ENCODE data around the gene NAB1. TPM values are rescaled to one million over a fixed set of nuclear protein-coding genes. Genes with fewer than 3 reads are reported as not detected.

NAB1 gene
- total and polyA plus RNA-seq, 9 donors, result 44.0 to 76.7 (median 58.1) TPM

DNA sequence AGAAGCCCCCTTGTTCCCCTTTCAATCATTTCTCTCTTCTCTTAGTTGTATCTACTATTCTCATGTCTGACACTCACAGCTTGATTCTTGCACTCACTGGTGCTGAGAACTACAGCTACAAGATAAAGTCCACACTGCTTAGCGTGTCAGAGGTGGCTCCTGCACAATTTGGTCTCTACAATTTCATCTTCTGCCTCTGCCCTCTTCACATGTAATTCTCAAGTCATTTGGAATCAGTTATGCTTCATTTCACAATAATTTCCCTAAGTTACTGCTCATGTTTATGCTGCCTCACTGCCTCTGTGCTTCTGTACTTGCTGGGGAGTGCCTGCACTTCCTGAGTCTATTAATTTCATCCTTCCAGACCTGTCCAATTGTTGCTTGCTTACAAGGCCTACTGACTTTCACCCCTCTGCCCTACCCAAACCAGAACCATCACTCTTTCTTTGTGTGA lies 11.6 kb upstream of the NAB1 start:
- Histone ChIP-seq H3K36me3 (ENCODE audit: control insufficient read depth, insufficient read depth, low read length) (no peaks in the 10 kb centered on the region), H3K4me3 (ENCODE audit: low read length) (no peak overlapping the region), H3K9me3 (replicated peaks; ENCODE audit: control insufficient read depth, low read depth, low read length) (no peaks in the 10 kb centered on the region), H3K27ac (ENCODE audit: low read length) (peak overlapping the region; percentile 6), H3K27me3 (ENCODE audit: control insufficient read depth, insufficient read depth, low read length) (no peaks in the 10 kb centered on the region), H3K4me1 (ENCODE audit: control insufficient read depth, insufficient read depth, low read length) (peaks cover 9% of the 10 kb centered on the region)
- WGBS (ENCODE audit: insufficient coverage), result 75% methylated on average over 1 of the region's 1 CpG
- no peak for DNase-seq

- Histone ChIP-seq H3K9me3 (replicated peaks; ENCODE audit: control insufficient read depth, low read depth, low read length) (no peaks in the 10 kb centered on the region), H3K27me3 (ENCODE audit: control insufficient read depth, insufficient read depth, low read length) (no peaks in the 10 kb centered on the region), H3K36me3 (ENCODE audit: control insufficient read depth, insufficient read depth, low read length) (no peaks in the 10 kb centered on the region), H3K4me1 (ENCODE audit: control insufficient read depth, insufficient read depth, low read length) (peaks cover 9% of the 10 kb centered on the region), H3K4me3 (ENCODE audit: low read length) (no peak overlapping the region), H3K27ac (ENCODE audit: low read length) (no peak overlapping the region)
- WGBS (ENCODE audit: insufficient coverage), result 20% methylated on average over 2 of the region's 8 CpGs
- DNase-seq, result no peak
Observed at GRCh38 chr2:190637903-190638618, 10.8 kb upstream of the NAB1 start.

- no peak for DNase-seq
- Histone ChIP-seq H3K4me1 (ENCODE audit: control insufficient read depth, insufficient read depth, low read length) (peaks cover 9% of the 10 kb centered on the region), H3K36me3 (ENCODE audit: control insufficient read depth, insufficient read depth, low read length) (no peaks in the 10 kb centered on the region), H3K27ac (ENCODE audit: low read length) (no peak overlapping the region), H3K27me3 (ENCODE audit: control insufficient read depth, insufficient read depth, low read length) (no peaks in the 10 kb centered on the region), H3K4me3 (ENCODE audit: low read length) (no peak overlapping the region), H3K9me3 (replicated peaks; ENCODE audit: control insufficient read depth, low read depth, low read length) (no peaks in the 10 kb centered on the region)
- no CpG with 5 or more reads among the region's 1 CpG for WGBS (ENCODE audit: insufficient coverage)
Observed at GRCh38 chr2:190640117-190640516, 8.8 kb upstream of the NAB1 start.

DNA sequence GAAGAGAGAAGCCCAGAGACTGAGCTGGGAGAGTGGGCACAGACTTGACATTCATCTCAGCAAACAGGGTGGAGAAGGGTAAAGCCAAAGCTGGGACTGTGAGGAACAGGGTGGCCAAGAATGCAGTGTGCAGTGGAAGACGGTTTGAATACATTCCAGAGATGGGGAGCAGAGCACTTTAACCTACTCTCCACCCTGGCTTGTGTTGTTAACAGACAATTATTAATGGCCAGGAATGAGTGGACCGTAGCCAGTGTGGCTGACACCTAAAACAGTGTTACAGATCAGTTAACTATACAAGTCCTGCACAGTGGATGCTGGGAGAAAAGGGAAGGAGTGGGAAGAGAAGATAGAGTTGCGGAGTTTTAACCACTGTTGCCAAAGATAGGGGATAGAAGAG lies 7.4 kb upstream of the NAB1 start:
- Histone ChIP-seq H3K27ac (ENCODE audit: low read length) (no peak overlapping the region), H3K4me1 (ENCODE audit: control insufficient read depth, insufficient read depth, low read length) (peaks cover 9% of the 10 kb centered on the region), H3K36me3 (ENCODE audit: control insufficient read depth, insufficient read depth, low read length) (no peaks in the 10 kb centered on the region), H3K4me3 (ENCODE audit: low read length) (no peak overlapping the region), H3K9me3 (replicated peaks; ENCODE audit: control insufficient read depth, low read depth, low read length) (no peaks in the 10 kb centered on the region), H3K27me3 (ENCODE audit: control insufficient read depth, insufficient read depth, low read length) (no peaks in the 10 kb centered on the region)
- no CpG with 5 or more reads among the region's 3 CpGs for WGBS (ENCODE audit: insufficient coverage)
- no peak for DNase-seq

DNA sequence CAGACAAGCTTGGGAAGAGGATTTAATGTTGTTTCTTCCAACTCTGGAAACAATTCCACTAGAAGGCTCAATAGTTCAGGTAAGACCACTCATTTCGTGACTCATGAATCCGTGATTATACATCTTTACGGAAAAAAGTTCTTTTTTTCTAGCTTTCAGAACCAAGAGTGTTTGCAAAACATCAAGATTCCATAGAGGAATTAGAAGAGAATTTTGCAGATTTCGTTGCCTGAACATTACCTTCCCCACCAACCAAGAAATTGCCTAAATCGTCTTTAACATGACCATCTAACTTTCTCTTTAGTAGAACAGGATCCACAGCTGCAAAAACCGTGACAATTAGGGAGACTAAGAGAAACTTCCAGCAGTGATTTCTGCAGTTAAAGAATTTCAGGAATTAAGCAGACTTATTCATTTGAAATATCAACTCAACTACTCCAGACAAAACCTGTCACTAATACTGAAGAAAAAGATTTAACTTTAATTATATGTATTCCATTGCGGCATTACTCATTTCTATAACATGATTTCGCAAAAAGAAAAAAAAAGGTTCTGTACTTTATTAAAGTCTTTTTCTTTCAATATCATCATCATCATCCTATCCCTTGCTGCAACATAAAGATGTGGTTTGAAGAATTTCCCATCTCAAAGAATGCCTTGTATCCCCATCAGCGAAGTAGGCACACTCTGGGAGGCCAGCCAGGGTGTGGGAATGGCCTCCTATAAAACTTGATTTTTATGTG lies 1.9 kb upstream of the NAB1 start:
- no peaks in the 10 kb centered on the region for H3K36me3 ChIP-seq (ENCODE audit: control insufficient read depth, insufficient read depth, low read length)
- H3K9me3 ChIP-seq (replicated peaks; ENCODE audit: control insufficient read depth, low read depth, low read length), result no peaks in the 10 kb centered on the region
- no peaks in the 10 kb centered on the region for H3K27me3 ChIP-seq (ENCODE audit: control insufficient read depth, insufficient read depth, low read length)
- peak; percentile 57 for DNase-seq
- H3K27ac ChIP-seq (ENCODE audit: low read length), result peak overlapping the region; percentile 92
- H3K4me1 ChIP-seq (ENCODE audit: control insufficient read depth, insufficient read depth, low read length), result peaks cover 7% of the 10 kb centered on the region
- whole genome bisulfite sequencing (ENCODE audit: insufficient coverage), result no CpG with 5 or more reads among the region's 9 CpGs
- no peak overlapping the region for H3K4me3 ChIP-seq (ENCODE audit: low read length)

DNA sequence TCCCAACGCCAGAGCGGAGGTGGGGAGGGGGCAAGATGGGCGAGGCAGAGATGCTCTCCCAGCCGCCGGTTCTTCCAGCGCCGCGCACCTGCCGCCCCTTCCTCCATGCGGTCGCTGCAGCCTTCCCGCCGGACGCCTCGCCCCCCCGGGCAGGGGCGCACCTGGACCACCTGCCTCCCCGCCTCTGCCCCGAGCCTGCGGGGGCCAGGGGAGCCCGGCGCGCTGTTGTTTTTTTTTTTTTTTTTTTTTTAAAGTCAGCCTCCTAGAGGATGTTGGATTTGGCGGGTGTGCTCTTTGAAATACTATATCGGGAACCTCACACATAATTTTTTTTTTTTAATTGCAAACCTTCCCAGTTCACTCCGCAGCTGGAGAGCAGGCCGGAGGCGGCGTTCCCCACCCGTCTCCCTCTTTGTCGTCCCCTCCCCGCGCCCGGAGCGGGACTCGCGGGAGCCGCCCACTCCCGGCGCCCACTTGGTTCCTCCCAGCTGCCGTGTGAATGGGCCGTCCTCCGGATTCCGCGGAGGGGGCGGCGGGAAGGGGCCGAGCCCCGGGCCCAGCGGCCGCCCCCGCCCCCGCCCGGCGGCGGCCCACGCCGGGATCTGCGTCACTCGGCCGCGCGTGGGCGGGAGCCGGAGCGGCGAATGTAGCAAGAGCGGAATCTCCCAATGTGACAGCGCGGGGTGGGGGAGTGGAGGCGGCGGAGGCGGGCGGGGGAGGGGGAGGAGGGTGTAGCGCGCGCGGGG lies 421 bp upstream of the NAB1 start:
- Histone ChIP-seq H3K9me3 (replicated peaks; ENCODE audit: control insufficient read depth, low read depth, low read length) (no peaks in the 10 kb centered on the region), H3K27ac (ENCODE audit: low read length) (peak overlapping the region; percentile 92), H3K27me3 (ENCODE audit: control insufficient read depth, insufficient read depth, low read length) (no peaks in the 10 kb centered on the region), H3K36me3 (ENCODE audit: control insufficient read depth, insufficient read depth, low read length) (peaks cover 2% of the 10 kb centered on the region), H3K4me3 (ENCODE audit: low read length) (peak overlapping the region; percentile 70), H3K4me1 (ENCODE audit: control insufficient read depth, insufficient read depth, low read length) (peaks cover 9% of the 10 kb centered on the region)
- under 1% methylated on average over 38 of the region's 78 CpGs for WGBS (ENCODE audit: insufficient coverage)
- peak; percentile 97 for DNase-seq

GRCh38 chr2:190649798-190650390 lies 1.0 kb downstream of the NAB1 start:
- Histone ChIP-seq H3K4me1 (ENCODE audit: control insufficient read depth, insufficient read depth, low read length) (peaks cover 19% of the 10 kb centered on the region), H3K9me3 (replicated peaks; ENCODE audit: control insufficient read depth, low read depth, low read length) (no peaks in the 10 kb centered on the region), H3K27me3 (ENCODE audit: control insufficient read depth, insufficient read depth, low read length) (no peaks in the 10 kb centered on the region), H3K27ac (ENCODE audit: low read length) (peak overlapping the region; percentile 94), H3K4me3 (ENCODE audit: low read length) (peak overlapping the region; percentile 88), H3K36me3 (ENCODE audit: control insufficient read depth, insufficient read depth, low read length) (peaks cover 2% of the 10 kb centered on the region)
- peak; percentile 79 for DNase-seq
- WGBS (ENCODE audit: insufficient coverage), result 1% methylated on average over 13 of the region's 15 CpGs

DNA sequence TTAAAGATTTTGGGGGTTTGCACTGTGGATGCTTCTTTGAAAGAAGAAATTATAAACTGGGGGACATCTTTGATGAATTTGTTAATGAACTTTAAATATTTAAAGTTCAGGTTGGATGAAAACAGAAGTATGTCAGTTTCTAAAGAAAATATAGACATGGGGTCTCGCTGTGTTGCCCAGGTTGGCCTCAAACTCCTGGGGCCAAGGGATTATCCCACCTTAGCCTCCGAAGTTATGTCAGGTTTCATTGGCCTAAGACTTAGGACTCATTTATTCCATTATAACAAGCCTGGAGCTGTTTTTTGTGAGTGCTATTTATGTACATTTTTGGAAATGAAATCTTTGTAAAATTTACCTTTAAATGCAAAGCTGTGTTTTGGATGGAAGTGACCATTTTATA lies 2.5 kb downstream of the NAB1 start:
- Histone ChIP-seq H3K4me3 (ENCODE audit: low read length) (peak overlapping the region; percentile 6), H3K27me3 (ENCODE audit: control insufficient read depth, insufficient read depth, low read length) (no peaks in the 10 kb centered on the region), H3K9me3 (replicated peaks; ENCODE audit: control insufficient read depth, low read depth, low read length) (no peaks in the 10 kb centered on the region), H3K27ac (ENCODE audit: low read length) (peak overlapping the region; percentile 45), H3K4me1 (ENCODE audit: control insufficient read depth, insufficient read depth, low read length) (peaks cover 25% of the 10 kb centered on the region), H3K36me3 (ENCODE audit: control insufficient read depth, insufficient read depth, low read length) (peaks cover 2% of the 10 kb centered on the region)
- no peak for DNase-seq
- WGBS (ENCODE audit: insufficient coverage), result no CpG with 5 or more reads among the region's 2 CpGs

DNA sequence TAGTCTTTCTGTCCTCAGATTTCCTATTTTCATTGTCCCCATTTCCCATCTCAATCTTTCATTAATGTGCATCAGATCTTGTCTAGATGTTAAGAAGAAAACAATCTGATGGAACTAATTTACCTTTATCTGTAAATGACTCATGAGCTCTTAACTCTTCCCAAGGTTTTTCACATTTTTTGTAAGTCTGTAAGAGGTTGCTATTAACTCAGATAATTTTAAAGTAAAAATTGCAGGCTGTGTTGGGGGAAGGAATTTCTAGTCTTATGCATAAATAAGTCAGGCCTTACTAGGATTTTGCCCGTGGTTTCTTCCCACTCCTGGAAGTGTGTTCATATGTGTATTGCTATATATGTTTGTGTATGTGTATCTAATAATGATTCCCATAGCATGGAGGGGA lies 4.3 kb downstream of the NAB1 start:
- no peak for DNase-seq
- H3K27ac ChIP-seq (ENCODE audit: low read length), result no peak overlapping the region
- 60% methylated on average over 1 of the region's 1 CpG for WGBS (ENCODE audit: insufficient coverage)
- no peak overlapping the region for H3K4me3 ChIP-seq (ENCODE audit: low read length)
- H3K27me3 ChIP-seq (ENCODE audit: control insufficient read depth, insufficient read depth, low read length), result no peaks in the 10 kb centered on the region
- H3K9me3 ChIP-seq (replicated peaks; ENCODE audit: control insufficient read depth, low read depth, low read length), result no peaks in the 10 kb centered on the region
- peaks cover 6% of the 10 kb centered on the region for H3K36me3 ChIP-seq (ENCODE audit: control insufficient read depth, insufficient read depth, low read length)
- H3K4me1 ChIP-seq (ENCODE audit: control insufficient read depth, insufficient read depth, low read length), result peaks cover 31% of the 10 kb centered on the region

GRCh38 chr2:190653931-190654330 lies 5.0 kb downstream of the NAB1 start:
- DNase-seq, result no peak
- H3K4me3 ChIP-seq (ENCODE audit: low read length), result no peak overlapping the region
- peak overlapping the region; percentile 32 for H3K27ac ChIP-seq (ENCODE audit: low read length)
- H3K36me3 ChIP-seq (ENCODE audit: control insufficient read depth, insufficient read depth, low read length), result peaks cover 6% of the 10 kb centered on the region
- H3K4me1 ChIP-seq (ENCODE audit: control insufficient read depth, insufficient read depth, low read length), result peaks cover 31% of the 10 kb centered on the region
- no peaks in the 10 kb centered on the region for H3K27me3 ChIP-seq (ENCODE audit: control insufficient read depth, insufficient read depth, low read length)
- H3K9me3 ChIP-seq (replicated peaks; ENCODE audit: control insufficient read depth, low read depth, low read length), result no peaks in the 10 kb centered on the region

Measured in muscle of leg (tissue), 11 donors.